GM19240 (cell line): ENCODE results near the gene RGS18.
"Not testable (repeated sequence)": the region's sequence is repeated elsewhere in the genome, so short reads cannot be mapped to it uniquely, and the experiment has no call there.

Experiments used
- DNase-seq: peaks from one replicate; pipeline ENCODE4 v3.0.0; 2011; ENCODE audit warnings: low spot score; ENCODE audit not compliant: insufficient read length

The RGS18 gene

GRCh38 chr1:192165002-192165401 is 6.7 kb downstream of the RGS18 start:
- not testable (repeated sequence) for DNase-seq

GRCh38 chr1:192167011-192167410 is 8.7 kb downstream of the RGS18 start:
- no peak for DNase-seq

- DNase-seq, result no peak
Measured at GRCh38 chr1:192167911-192168700, 9.8 kb downstream of the RGS18 start.

- DNase-seq, result no peak
Measured at GRCh38 chr1:192168964-192169363, 10.7 kb downstream of the RGS18 start.

GRCh38 chr1:192170196-192170984 is 12.1 kb downstream of the RGS18 start:
- no peak for DNase-seq

GRCh38 chr1:192171123-192171522 is 12.9 kb downstream of the RGS18 start:
- no peak for DNase-seq

- DNase-seq, result no peak
Measured at GRCh38 chr1:192175971-192176370, 17.7 kb downstream of the RGS18 start.

- no peak for DNase-seq
Measured at GRCh38 chr1:192183788-192184187, 25.5 kb downstream of the RGS18 start.

GRCh38 chr1:192186197-192186596 is 27.9 kb downstream of the RGS18 start:
- no peak for DNase-seq

GRCh38 chr1:192190066-192190465 is 31.8 kb downstream of the RGS18 start:
- no peak for DNase-seq

GRCh38 chr1:192201303-192201702 is 43.0 kb downstream of the RGS18 start:
- no peak for DNase-seq

- no peak for DNase-seq
Measured at GRCh38 chr1:192224396-192224795, 66.1 kb downstream of the RGS18 start.

GRCh38 chr1:192224846-192225245 is 66.6 kb downstream of the RGS18 start:
- no peak for DNase-seq

- no peak for DNase-seq
Measured at GRCh38 chr1:192225266-192225665, 67.0 kb downstream of the RGS18 start.

- no peak for DNase-seq
Measured at GRCh38 chr1:192225703-192226102, 67.4 kb downstream of the RGS18 start.

GRCh38 chr1:192227330-192227729 is 69.1 kb downstream of the RGS18 start:
- DNase-seq, result no peak

GRCh38 chr1:192227980-192228379 is 69.7 kb downstream of the RGS18 start:
- DNase-seq, result not testable (repeated sequence)

- no peak for DNase-seq
Measured at GRCh38 chr1:192232817-192233417, 74.7 kb downstream of the RGS18 start.

GRCh38 chr1:192235127-192235526 is 76.9 kb downstream of the RGS18 start:
- DNase-seq, result no peak
